Stimulated activated CD4-positive, alpha-beta T cell treated with anti-CD3 and anti-CD28 coated beads, Interleukin-1b, Interleukin-23, amount 100 ng/mL, for 24 hours (primary cell): ENCODE measurements around the gene TC2N.
"Not testable (repeated sequence)": the region's sequence is repeated elsewhere in the genome, so short reads cannot be mapped to it uniquely, and the experiment has no call there.

ENCODE experiments used
- DNase-seq, 4 experiments: peaks; one replicate each; pipeline ENCODE4 v3.0.0-alpha.2; 2020; ENCODE audit warnings: low read depth in 4 of 4, low spot score in 1 of 4

Gene TC2N

GRCh38 chr14:91755570-91756295 is 111.6 kb downstream of the TC2N start:
- DNase-seq = no peak

DNA sequence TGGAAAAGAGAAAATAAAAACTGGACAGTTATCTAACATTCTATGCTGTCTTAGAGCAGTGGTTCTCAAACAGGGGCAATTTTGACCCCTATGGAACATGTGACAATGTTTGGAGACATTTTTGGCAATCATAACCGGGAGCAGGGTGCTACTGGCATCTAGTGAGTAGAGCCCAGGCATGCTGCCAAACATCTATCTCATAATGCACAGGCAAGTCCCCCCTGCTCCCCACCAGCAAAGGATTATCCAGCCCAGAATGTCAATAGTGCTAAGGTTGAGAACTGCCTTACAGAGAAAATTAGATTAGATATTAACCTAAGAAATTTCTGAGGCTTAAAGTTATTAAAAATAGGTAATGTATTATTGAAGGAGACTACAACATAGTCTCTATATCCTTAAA is 112.5 kb downstream of the TC2N start:
- no peak for DNase-seq

GRCh38 chr14:91754185-91754584 is 113.2 kb downstream of the TC2N start:
- DNase-seq = no peak

DNA sequence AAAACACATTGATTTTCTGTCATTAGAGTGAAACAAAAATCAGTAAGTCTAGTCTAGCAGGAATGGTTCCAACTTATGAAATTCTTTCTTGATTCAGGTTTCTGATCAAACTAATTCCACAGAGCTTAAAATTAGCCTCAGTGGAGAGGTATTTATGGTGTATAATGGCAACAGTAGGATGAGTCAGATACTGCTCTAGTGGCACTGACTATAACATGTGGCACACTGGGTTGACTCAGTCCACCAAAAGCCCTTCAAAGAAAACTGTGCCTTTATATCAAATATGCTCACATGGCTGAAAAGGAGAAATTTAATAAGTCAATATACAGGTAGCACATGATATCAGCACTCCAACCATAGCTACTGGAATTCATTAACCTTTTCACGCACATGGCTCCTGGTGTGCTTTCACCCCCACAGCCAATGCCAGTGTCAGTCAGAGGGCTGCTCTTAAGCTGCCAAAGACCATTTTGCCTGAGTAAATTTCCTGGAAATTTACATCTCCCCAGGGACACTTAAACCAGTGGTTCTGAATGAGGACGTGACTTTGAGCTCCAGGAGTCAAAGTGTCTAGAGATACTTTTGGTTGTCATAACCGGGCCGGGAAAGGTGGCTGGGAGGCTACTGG is 113.7 kb downstream of the TC2N start:
- no peak for DNase-seq

GRCh38 chr14:91752961-91753360 is 114.4 kb downstream of the TC2N start:
- no peak for DNase-seq

- no peak for DNase-seq
These were observed 115.6 kb downstream of the TC2N start for GRCh38 chr14:91751719-91752118.

DNA sequence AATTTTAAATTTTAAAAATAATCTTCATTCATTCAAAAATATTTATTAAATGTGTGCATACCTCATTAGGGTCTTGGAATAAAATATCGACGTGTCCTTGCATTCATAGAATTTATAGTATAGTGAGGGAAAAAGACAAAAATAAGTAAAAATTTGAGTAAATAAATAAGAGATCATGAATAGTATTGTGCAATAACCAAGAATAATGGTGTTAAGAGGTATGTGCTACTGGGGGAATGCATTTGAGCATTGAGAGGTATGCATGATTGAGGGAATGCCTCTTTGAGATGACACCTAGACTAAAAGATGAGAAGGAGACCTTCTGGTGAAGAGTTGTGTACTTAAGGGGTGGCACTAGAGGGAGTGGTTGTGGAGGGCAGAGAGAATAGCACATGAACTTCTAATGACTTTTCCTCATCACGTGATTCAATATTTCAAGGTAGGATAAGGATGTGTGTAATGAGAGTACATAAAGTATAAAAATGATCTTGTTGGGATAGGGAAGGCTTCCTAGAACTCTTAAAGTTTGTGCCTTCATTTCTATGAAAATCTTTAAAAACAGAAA is 116.6 kb downstream of the TC2N start:
- DNase-seq = no peak

- no peak for DNase-seq
These were observed 117.5 kb downstream of the TC2N start for GRCh38 chr14:91749868-91750267.

DNA sequence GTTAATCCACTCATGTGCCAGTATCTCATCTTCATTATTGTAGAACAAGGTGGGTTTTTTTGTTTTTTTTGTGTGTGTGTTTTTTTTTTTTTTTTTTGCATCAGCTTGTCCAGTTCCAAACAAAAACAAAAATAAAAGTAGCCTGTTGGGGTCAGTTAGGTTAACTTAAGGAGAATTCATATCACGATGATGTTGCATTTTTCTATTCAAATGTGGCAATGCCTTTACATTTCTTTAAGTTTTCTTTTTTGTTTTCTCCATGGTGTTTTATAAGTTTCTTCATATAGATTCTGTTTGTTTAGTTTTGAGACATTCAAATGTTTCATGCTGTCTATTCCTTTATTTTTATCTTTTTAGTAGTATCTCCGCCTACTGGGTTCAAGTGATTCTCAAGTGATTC is 119.3 kb downstream of the TC2N start:
- no peak for DNase-seq

DNA sequence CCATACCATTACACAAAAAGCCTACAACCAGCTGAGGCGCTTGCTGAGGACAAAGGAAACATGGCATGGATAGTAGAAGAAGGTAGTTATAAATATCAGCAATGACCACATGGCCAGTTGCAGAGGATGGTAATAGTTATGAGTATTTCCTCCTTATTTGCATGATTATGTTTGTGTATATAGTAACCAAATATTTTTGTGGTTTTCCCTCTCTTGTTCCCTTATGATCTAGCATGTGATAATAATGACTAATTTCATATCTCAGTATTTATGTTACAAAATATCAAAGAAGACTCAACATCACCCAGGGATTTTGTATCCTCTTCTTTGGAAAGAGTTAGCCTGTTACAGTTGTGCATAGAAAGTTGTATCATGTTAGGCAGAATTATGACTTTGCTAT is 122.0 kb downstream of the TC2N start:
- no peak for DNase-seq

- no peak for DNase-seq
These were observed 123.3 kb downstream of the TC2N start for GRCh38 chr14:91744068-91744480.

DNA sequence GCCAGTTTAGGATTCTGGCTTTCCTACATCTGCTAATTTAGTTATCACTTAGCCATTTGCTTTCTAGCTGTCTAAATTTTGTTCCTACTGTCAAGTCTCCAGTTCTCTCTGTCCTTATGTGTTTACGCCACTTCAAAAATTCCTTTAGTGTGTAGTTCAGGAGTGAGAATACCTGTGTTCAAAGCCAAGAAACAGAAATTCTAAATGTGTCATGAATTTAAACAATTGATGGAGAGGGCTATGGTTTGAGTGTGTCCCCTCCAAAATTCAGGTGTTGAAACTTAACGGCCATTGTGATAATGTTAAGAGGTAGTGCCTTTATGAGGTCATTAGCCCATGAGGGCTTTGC is 124.1 kb downstream of the TC2N start:
- DNase-seq = no peak

- no peak for DNase-seq
These were observed 124.6 kb downstream of the TC2N start for GRCh38 chr14:91742621-91743304.

- not testable (repeated sequence) for DNase-seq
These were observed 127.5 kb downstream of the TC2N start for GRCh38 chr14:91739867-91740266.

GRCh38 chr14:91737619-91738018 is 129.7 kb downstream of the TC2N start:
- DNase-seq = no peak

GRCh38 chr14:91732859-91733477 is 134.4 kb downstream of the TC2N start:
- DNase-seq = no peak

GRCh38 chr14:91732439-91732838 is 134.9 kb downstream of the TC2N start:
- DNase-seq = no peak

GRCh38 chr14:91731986-91732385 is 135.3 kb downstream of the TC2N start, which contains the start of gene CATSPERB:
TSS of gene CATSPERB (minus strand) at chr14:91732086. CDS start at chr14:91729479, 2,607 bp downstream.
- DNase-seq = no peak

GRCh38 chr14:91731018-91731417 is 136.3 kb downstream of the TC2N start:
- no peak for DNase-seq

- DNase-seq = no peak
These were observed 137.6 kb downstream of the TC2N start for GRCh38 chr14:91729756-91730155.
